Loucy (cell line): ENCODE measurements around the gene RPL37A.

Experiments used
- EZH2phosphoT487 ChIP-seq: fragments of 200-600 bp; IDR thresholded peaks from 2 replicates; pipeline ENCODE4 v1.6.1; 2018; ENCODE audit warnings: antibody characterized with exemption, mild to moderate bottlenecking, moderate library complexity, borderline replicate concordance
- TF ChIP-seq, protein P1 (sequence below): fragments of 200-600 bp; sonication (generic); conservative IDR thresholded peaks from 2 replicates; pipeline ENCODE4 v1.5.1; 2014; ENCODE audit warnings: mild to moderate bottlenecking, antibody characterized with exemption, low read length

DNA sequence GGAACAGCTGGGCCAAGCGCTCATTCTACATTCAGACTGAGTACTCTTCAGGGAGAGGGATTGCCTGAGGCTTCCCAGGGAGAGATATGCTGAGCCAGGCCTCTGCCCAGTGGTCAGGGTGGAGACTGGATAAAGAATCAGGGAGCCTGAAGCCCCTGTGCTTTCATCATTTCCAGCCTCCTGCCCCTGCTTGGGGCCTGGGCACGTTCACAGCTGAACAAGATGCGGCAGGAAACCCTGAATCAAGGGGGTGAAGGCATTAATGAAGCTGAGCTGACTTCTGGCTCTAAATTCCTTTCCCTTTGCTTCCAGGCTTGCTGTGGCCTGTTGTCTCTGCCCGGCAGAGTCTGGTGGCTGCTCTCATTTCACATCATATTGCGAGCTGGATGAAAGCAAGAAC lies 35.0 kb downstream of the RPL37A start:
- TF ChIP-seq, protein P1, sequence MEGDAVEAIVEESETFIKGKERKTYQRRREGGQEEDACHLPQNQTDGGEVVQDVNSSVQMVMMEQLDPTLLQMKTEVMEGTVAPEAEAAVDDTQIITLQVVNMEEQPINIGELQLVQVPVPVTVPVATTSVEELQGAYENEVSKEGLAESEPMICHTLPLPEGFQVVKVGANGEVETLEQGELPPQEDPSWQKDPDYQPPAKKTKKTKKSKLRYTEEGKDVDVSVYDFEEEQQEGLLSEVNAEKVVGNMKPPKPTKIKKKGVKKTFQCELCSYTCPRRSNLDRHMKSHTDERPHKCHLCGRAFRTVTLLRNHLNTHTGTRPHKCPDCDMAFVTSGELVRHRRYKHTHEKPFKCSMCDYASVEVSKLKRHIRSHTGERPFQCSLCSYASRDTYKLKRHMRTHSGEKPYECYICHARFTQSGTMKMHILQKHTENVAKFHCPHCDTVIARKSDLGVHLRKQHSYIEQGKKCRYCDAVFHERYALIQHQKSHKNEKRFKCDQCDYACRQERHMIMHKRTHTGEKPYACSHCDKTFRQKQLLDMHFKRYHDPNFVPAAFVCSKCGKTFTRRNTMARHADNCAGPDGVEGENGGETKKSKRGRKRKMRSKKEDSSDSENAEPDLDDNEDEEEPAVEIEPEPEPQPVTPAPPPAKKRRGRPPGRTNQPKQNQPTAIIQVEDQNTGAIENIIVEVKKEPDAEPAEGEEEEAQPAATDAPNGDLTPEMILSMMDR, result no peak
- no peak for TF ChIP-seq EZH2phosphoT487
